Measurements from ENCODE around the gene CISTR.

Gene CISTR

GRCh38 chr12:53751336-53752191, at the start of gene CISTR:
TSS of gene CISTR (minus strand) at chr12:53751979.
- DNase-seq (ENCODE audit: low spot score in 2 of 2): no peak
- Mint-ChIP-seq H3K27ac (ENCODE audit: low read depth) (no peak within 1 kb of the TSS), H3K4me3 (no peak within 1 kb of the TSS)

GRCh38 chr12:53798575-53798974, 46.8 kb upstream of the CISTR start:
- no peaks in the 10 kb centered on the region for H3K36me3 Mint-ChIP-seq (ENCODE audit: insufficient read depth)
- no peak overlapping the region for H3K4me3 Mint-ChIP-seq
- H3K27ac Mint-ChIP-seq (ENCODE audit: low read depth): no peak overlapping the region
- no peaks in the 10 kb centered on the region for H3K4me1 Mint-ChIP-seq
- DNase-seq (ENCODE audit: low spot score in 2 of 2) (no peak), ATAC-seq (replicated peaks; ENCODE audit: extremely low read depth, poor library complexity, severe bottlenecking) (no peak)
- no peaks in the 10 kb centered on the region for H3K9me3 Mint-ChIP-seq
- H3K27me3 Mint-ChIP-seq: peaks cover 76% of the 10 kb centered on the region

More at GRCh38 chr12:53751336-53752191, at the start of gene CISTR:
- Mint-ChIP-seq H3K36me3 (ENCODE audit: insufficient read depth) (peaks cover 8% of the 10 kb centered on the region), H3K27me3 (no peaks in the 10 kb centered on the region), H3K9me3 (no peaks in the 10 kb centered on the region), H3K4me1 (peaks cover 17% of the 10 kb centered on the region)
- peak; percentile 49 for ATAC-seq (replicated peaks; ENCODE audit: extremely low read depth, poor library complexity, severe bottlenecking)

- H3K9me3 Mint-ChIP-seq: no peaks in the 10 kb centered on the region
- H3K4me1 Mint-ChIP-seq: no peaks in the 10 kb centered on the region
- no peak overlapping the region for H3K27ac Mint-ChIP-seq (ENCODE audit: low read depth)
- DNase-seq (ENCODE audit: low spot score in 2 of 2) (no peak), ATAC-seq (replicated peaks; ENCODE audit: extremely low read depth, poor library complexity, severe bottlenecking) (no peak)
- H3K27me3 Mint-ChIP-seq: peaks cover 49% of the 10 kb centered on the region
- H3K4me3 Mint-ChIP-seq: no peak overlapping the region
- H3K36me3 Mint-ChIP-seq (ENCODE audit: insufficient read depth): no peaks in the 10 kb centered on the region
These were observed 44.1 kb upstream of the CISTR start for GRCh38 chr12:53795927-53796326.

- DNase-seq (ENCODE audit: low spot score in 2 of 2) (no peak), ATAC-seq (replicated peaks; ENCODE audit: extremely low read depth, poor library complexity, severe bottlenecking) (no peak)
- Mint-ChIP-seq H3K4me3 (no peak overlapping the region), H3K4me1 (no peaks in the 10 kb centered on the region), H3K9me3 (no peaks in the 10 kb centered on the region), H3K36me3 (ENCODE audit: insufficient read depth) (no peaks in the 10 kb centered on the region), H3K27ac (ENCODE audit: low read depth) (no peak overlapping the region), H3K27me3 (peaks cover 49% of the 10 kb centered on the region)
These were observed 41.4 kb upstream of the CISTR start for GRCh38 chr12:53793221-53793620.

GRCh38 chr12:53791735-53792326, 40.1 kb upstream of the CISTR start:
- Mint-ChIP-seq H3K27ac (ENCODE audit: low read depth) (no peak overlapping the region), H3K4me1 (no peaks in the 10 kb centered on the region), H3K4me3 (no peak overlapping the region), H3K27me3 (peaks cover 41% of the 10 kb centered on the region), H3K36me3 (ENCODE audit: insufficient read depth) (no peaks in the 10 kb centered on the region), H3K9me3 (no peaks in the 10 kb centered on the region)
- no peak for ATAC-seq (replicated peaks; ENCODE audit: extremely low read depth, poor library complexity, severe bottlenecking)
- peak in 1 of 2 donors; percentile 18 for DNase-seq (ENCODE audit: low spot score in 2 of 2)

GRCh38 chr12:53789570-53789969, 37.8 kb upstream of the CISTR start:
- no peak overlapping the region for H3K4me3 Mint-ChIP-seq
- H3K36me3 Mint-ChIP-seq (ENCODE audit: insufficient read depth): no peaks in the 10 kb centered on the region
- DNase-seq (ENCODE audit: low spot score in 2 of 2) (no peak), ATAC-seq (replicated peaks; ENCODE audit: extremely low read depth, poor library complexity, severe bottlenecking) (no peak)
- H3K27ac Mint-ChIP-seq (ENCODE audit: low read depth): no peak overlapping the region
- H3K9me3 Mint-ChIP-seq: no peaks in the 10 kb centered on the region
- H3K4me1 Mint-ChIP-seq: no peaks in the 10 kb centered on the region
- peaks cover 51% of the 10 kb centered on the region for H3K27me3 Mint-ChIP-seq

- no peaks in the 10 kb centered on the region for H3K36me3 Mint-ChIP-seq (ENCODE audit: insufficient read depth)
- no peak overlapping the region for H3K4me3 Mint-ChIP-seq
- H3K27me3 Mint-ChIP-seq: peaks cover 54% of the 10 kb centered on the region
- ATAC-seq (replicated peaks; ENCODE audit: extremely low read depth, poor library complexity, severe bottlenecking) (no peak), DNase-seq (ENCODE audit: low spot score in 2 of 2) (no peak)
- no peaks in the 10 kb centered on the region for H3K4me1 Mint-ChIP-seq
- H3K27ac Mint-ChIP-seq (ENCODE audit: low read depth): no peak overlapping the region
- H3K9me3 Mint-ChIP-seq: no peaks in the 10 kb centered on the region
These were observed 37.1 kb upstream of the CISTR start for GRCh38 chr12:53788892-53789291.

GRCh38 chr12:53786411-53786810, 34.6 kb upstream of the CISTR start:
- Mint-ChIP-seq H3K27me3 (peaks cover 79% of the 10 kb centered on the region), H3K4me3 (no peak overlapping the region), H3K4me1 (no peaks in the 10 kb centered on the region), H3K9me3 (no peaks in the 10 kb centered on the region), H3K36me3 (ENCODE audit: insufficient read depth) (no peaks in the 10 kb centered on the region), H3K27ac (ENCODE audit: low read depth) (no peak overlapping the region)
- ATAC-seq (replicated peaks; ENCODE audit: extremely low read depth, poor library complexity, severe bottlenecking) (no peak), DNase-seq (ENCODE audit: low spot score in 2 of 2) (no peak)

- ATAC-seq (replicated peaks; ENCODE audit: extremely low read depth, poor library complexity, severe bottlenecking) (no peak), DNase-seq (ENCODE audit: low spot score in 2 of 2) (no peak)
- no peaks in the 10 kb centered on the region for H3K9me3 Mint-ChIP-seq
- H3K4me3 Mint-ChIP-seq: no peak overlapping the region
- peaks cover 85% of the 10 kb centered on the region for H3K27me3 Mint-ChIP-seq
- H3K36me3 Mint-ChIP-seq (ENCODE audit: insufficient read depth): no peaks in the 10 kb centered on the region
- no peak overlapping the region for H3K27ac Mint-ChIP-seq (ENCODE audit: low read depth)
- no peaks in the 10 kb centered on the region for H3K4me1 Mint-ChIP-seq
These were observed 33.4 kb upstream of the CISTR start for GRCh38 chr12:53785161-53785560.

- peaks cover 72% of the 10 kb centered on the region for H3K27me3 Mint-ChIP-seq
- H3K4me1 Mint-ChIP-seq: no peaks in the 10 kb centered on the region
- no peak overlapping the region for H3K4me3 Mint-ChIP-seq
- H3K9me3 Mint-ChIP-seq: no peaks in the 10 kb centered on the region
- ATAC-seq (replicated peaks; ENCODE audit: extremely low read depth, poor library complexity, severe bottlenecking): no peak
- DNase-seq (ENCODE audit: low spot score in 2 of 2): no peak
- H3K36me3 Mint-ChIP-seq (ENCODE audit: insufficient read depth): no peaks in the 10 kb centered on the region
- no peak overlapping the region for H3K27ac Mint-ChIP-seq (ENCODE audit: low read depth)
These were observed 30.4 kb upstream of the CISTR start for GRCh38 chr12:53782093-53782703.

- Mint-ChIP-seq H3K36me3 (ENCODE audit: insufficient read depth) (no peaks in the 10 kb centered on the region), H3K27ac (ENCODE audit: low read depth) (no peak overlapping the region), H3K27me3 (peaks cover 72% of the 10 kb centered on the region), H3K4me1 (no peaks in the 10 kb centered on the region), H3K4me3 (no peak overlapping the region), H3K9me3 (no peaks in the 10 kb centered on the region)
- DNase-seq (ENCODE audit: low spot score in 2 of 2) (no peak), ATAC-seq (replicated peaks; ENCODE audit: extremely low read depth, poor library complexity, severe bottlenecking) (no peak)
These were observed 29.5 kb upstream of the CISTR start for GRCh38 chr12:53781228-53781801.

- ATAC-seq (replicated peaks; ENCODE audit: extremely low read depth, poor library complexity, severe bottlenecking): no peak
- H3K4me3 Mint-ChIP-seq: no peak overlapping the region
- no peak for DNase-seq (ENCODE audit: low spot score in 2 of 2)
These were observed 28.5 kb upstream of the CISTR start for GRCh38 chr12:53780323-53780722.

More at GRCh38 chr12:53780323-53780722, 28.5 kb upstream of the CISTR start:
- H3K27me3 Mint-ChIP-seq: peaks cover 72% of the 10 kb centered on the region
- no peaks in the 10 kb centered on the region for H3K36me3 Mint-ChIP-seq (ENCODE audit: insufficient read depth)
- H3K27ac Mint-ChIP-seq (ENCODE audit: low read depth): no peak overlapping the region
- H3K9me3 Mint-ChIP-seq: no peaks in the 10 kb centered on the region
- no peaks in the 10 kb centered on the region for H3K4me1 Mint-ChIP-seq
